ENCODE results near the gene ADGRV1. TPM values are rescaled to one million over a fixed set of nuclear protein-coding genes. Genes with fewer than 3 reads are reported as not detected.

Gene ADGRV1
- total and polyA plus RNA-seq, 9 of the 15 experiments (the other 6 are each of a cell fraction or from before 2014, with no cell fraction given): 21.7 to 156 (median 58.2) TPM

- TF ChIP-seq PRDM10 (IDR thresholded peaks at IDR 0.05; ENCODE audit: partially characterized antibody): no peak
- TF ChIP-seq NR1H2 (CRISPR knock-in tag; IDR thresholded peaks at IDR 0.05): no peak
Observed at GRCh38 chr5:91119217-91119616, 560.6 kb downstream of the ADGRV1 start (continued).

- CTCF ChIA-PET (ENCODE audit: low intra/inter-chr PET ratio): interaction anchor here (0.6 kb wide), 1 partner anchor 236 kb away, joined by 3 read pairs; no protein-coding TSS in a partner anchor
- Histone ChIP-seq H3K4me2 (ENCODE audit: insufficient read depth, low read length) (no peak overlapping the region), H3K4me3 (no peak overlapping the region), H2AFZ (ENCODE audit: low read depth, low read length) (no peak overlapping the region), H3K79me2 (ENCODE audit: control insufficient read depth, insufficient read depth, low read length) (no peaks in the 10 kb centered on the region), H3K9me3 (replicated peaks; ENCODE audit: control insufficient read depth, insufficient read depth, low read depth, low read length) (no peaks in the 10 kb centered on the region), H3K27me3 (ENCODE audit: control insufficient read depth in 2 of 2, insufficient read depth in 2 of 2, low read length in 2 of 2) (no peaks in the 10 kb centered on the region), H4K20me1 (replicated peaks; ENCODE audit: control insufficient read depth, insufficient read depth, low read length) (no peaks in the 10 kb centered on the region), H3K9me1 (ENCODE audit: control insufficient read depth, insufficient read depth, low read length) (no peaks in the 10 kb centered on the region), H3K4me1 (replicated peaks in 1 of 2; ENCODE audit: control insufficient read depth in 2 of 2, insufficient read depth in 2 of 2, low read length in 2 of 2) (no peaks in the 10 kb centered on the region), H3K36me3 (ENCODE audit: control insufficient read depth, insufficient read depth, low read length) (no peaks in the 10 kb centered on the region; the same call in 2 of the 3 replicates), H3K27ac (ENCODE audit: extremely low read depth, low read depth, low read length) (no peak overlapping the region), H3K9ac (ENCODE audit: insufficient read depth in 1 of 2, low read depth in 2 of 2, low read length in 2 of 2) (no peak overlapping the region)
- no TSS peak for BruUV-seq (replicated peaks)
- ATAC-seq (no peak; the same call in 1 of the 3 replicates), FAIRE-seq (no peak), DNase-seq (ENCODE audit: extremely low read depth in 1 of 4, low spot score in 3 of 4) (no peak)
- in situ Hi-C loops (cut with MboI): no loop called here
- POLR2A ChIA-PET: interaction anchor here (0.7 to 1.8 kb wide), 6 partner anchors 10 to 738 kb away, joined by 3 to 4 read pairs (median 3); partner anchors contain the start of gene ARRDC3
- 70% methylated on average over 6 of the region's 6 CpGs for WGBS (ENCODE audit: insufficient coverage, low coverage, missing lambda C conversion rate)
- intact Hi-C loops (cut with micrococcal nuclease): no loop called here
- TF ChIP-seq MCM2 (IDR thresholded peaks at IDR 0.05; ENCODE audit: low read depth) (no peak), SMARCA4 (IDR thresholded peaks at IDR 0.05) (no peak), CTCFL (IDR thresholded peaks at IDR 0.05; ENCODE audit: borderline replicate concordance, insufficient read depth, low read depth, low read length, poor library complexity, severe bottlenecking) (no peak), FOXK2 (conservative IDR thresholded peaks at IDR 0.05 in 1 of 2, IDR thresholded peaks at IDR 0.05 in 1 of 2; ENCODE audit: low read depth in 2 of 2) (no peak), LEF1 (IDR thresholded peaks at IDR 0.05) (no peak), ATF7 (IDR thresholded peaks at IDR 0.05) (no peak), SREBF1 (IDR thresholded peaks at IDR 0.05; ENCODE audit: borderline replicate concordance, low read depth, low read length) (no peak), SLC30A9 (CRISPR knock-in tag; IDR thresholded peaks at IDR 0.05) (no peak), SAFB2 (IDR thresholded peaks at IDR 0.05; ENCODE audit: borderline replicate concordance, low read depth, low read length, severe bottlenecking) (no peak), E2F6 (IDR thresholded peaks at IDR 0.05; ENCODE audit: borderline replicate concordance in 1 of 2, extremely low read depth in 1 of 2, insufficient read depth in 1 of 2, insufficient read length in 1 of 2, low read depth in 1 of 2, low read length in 1 of 2, poor library complexity in 1 of 2, severe bottlenecking in 1 of 2) (no peak)
Observed at GRCh38 chr5:91119981-91120850, 561.6 kb downstream of the ADGRV1 start.

Measured in K562 (cell line).